ENCODE data around the gene ADM2. TPM values are rescaled to one million over a fixed set of nuclear protein-coding genes. Genes with fewer than 3 reads are reported as not detected.
A peak's percentile ranks its signal among the peaks of the same experiment; 100 is the strongest.

The ADM2 gene
- total RNA-seq, 1 experiment from 2014 or later = 3.2 TPM

GRCh38 chr22:50482107-50483074 is 1.0 kb downstream of the ADM2 start:
- peaks cover 17% of the 10 kb centered on the region for H3K27me3 ChIP-seq (ENCODE audit: control insufficient read depth, insufficient read depth, low read length)
- DNase-seq = peak; percentile 88
- peak overlapping the region; percentile 71 for H3K4me3 ChIP-seq (ENCODE audit: insufficient read depth, low read depth, low read length)
- no peaks in the 10 kb centered on the region; the same call in 1 of the 2 replicates for H3K36me3 ChIP-seq (replicated peaks; ENCODE audit: control insufficient read depth, insufficient read depth, low read length)

- Histone ChIP-seq H3K27me3 (ENCODE audit: control insufficient read depth, insufficient read depth, low read length) (peaks cover 17% of the 10 kb centered on the region), H3K4me3 (ENCODE audit: insufficient read depth, low read depth, low read length) (no peak overlapping the region), H3K36me3 (replicated peaks; ENCODE audit: control insufficient read depth, insufficient read depth, low read length) (no peaks in the 10 kb centered on the region; the same call in 1 of the 2 replicates)
- no peak for DNase-seq
These were observed 1.8 kb downstream of the ADM2 start for GRCh38 chr22:50483106-50483505.

GRCh38 chr22:50483556-50483955 is 2.2 kb downstream of the ADM2 start:
- H3K27me3 ChIP-seq (ENCODE audit: control insufficient read depth, insufficient read depth, low read length) = peaks cover 17% of the 10 kb centered on the region
- H3K36me3 ChIP-seq (replicated peaks; ENCODE audit: control insufficient read depth, insufficient read depth, low read length) = no peaks in the 10 kb centered on the region; the same call in 1 of the 2 replicates
- no peak for DNase-seq
- no peak overlapping the region for H3K4me3 ChIP-seq (ENCODE audit: insufficient read depth, low read depth, low read length)

- no peaks in the 10 kb centered on the region; the same call in 1 of the 2 replicates for H3K36me3 ChIP-seq (replicated peaks; ENCODE audit: control insufficient read depth, insufficient read depth, low read length)
- H3K4me3 ChIP-seq (ENCODE audit: insufficient read depth, low read depth, low read length) = no peak overlapping the region
- peaks cover 17% of the 10 kb centered on the region for H3K27me3 ChIP-seq (ENCODE audit: control insufficient read depth, insufficient read depth, low read length)
- no peak for DNase-seq
These were observed 2.9 kb downstream of the ADM2 start for GRCh38 chr22:50483977-50484853.

GRCh38 chr22:50485221-50486131 is 4.1 kb downstream of the ADM2 start:
- DNase-seq = no peak
- no peaks in the 10 kb centered on the region; the same call in 1 of the 2 replicates for H3K36me3 ChIP-seq (replicated peaks; ENCODE audit: control insufficient read depth, insufficient read depth, low read length)
- no peak overlapping the region for H3K4me3 ChIP-seq (ENCODE audit: insufficient read depth, low read depth, low read length)

GRCh38 chr22:50486561-50487289 is 5.4 kb downstream of the ADM2 start, which contains the start of gene MIOX:
Gene MIOX (plus strand): TSS chr22:50486859. CDS start chr22:50486898, 39 bp downstream.
- Histone ChIP-seq H3K4me3 (ENCODE audit: insufficient read depth, low read depth, low read length) (no peak within 1 kb of the TSS), H3K27me3 (ENCODE audit: control insufficient read depth, insufficient read depth, low read length) (no peaks in the 10 kb centered on the region; the same call in 1 of the 2 replicates), H3K36me3 (replicated peaks; ENCODE audit: control insufficient read depth, insufficient read depth, low read length) (no peaks in the 10 kb centered on the region; the same call in 1 of the 2 replicates)
- no peak for DNase-seq

More at GRCh38 chr22:50485221-50486131, 4.1 kb downstream of the ADM2 start:
- peaks cover 7% of the 10 kb centered on the region for H3K27me3 ChIP-seq (ENCODE audit: control insufficient read depth, insufficient read depth, low read length)

GRCh38 chr22:50487290-50488005 is 6.1 kb downstream of the ADM2 start:
- Histone ChIP-seq H3K27me3 (ENCODE audit: control insufficient read depth, insufficient read depth, low read length) (no peaks in the 10 kb centered on the region), H3K36me3 (replicated peaks; ENCODE audit: control insufficient read depth, insufficient read depth, low read length) (no peaks in the 10 kb centered on the region; the same call in 1 of the 2 replicates), H3K4me3 (ENCODE audit: insufficient read depth, low read depth, low read length) (no peak overlapping the region)
- no peak for DNase-seq

GRCh38 chr22:50488006-50488677 is 6.8 kb downstream of the ADM2 start:
- Histone ChIP-seq H3K36me3 (replicated peaks; ENCODE audit: control insufficient read depth, insufficient read depth, low read length) (no peaks in the 10 kb centered on the region), H3K27me3 (ENCODE audit: control insufficient read depth, insufficient read depth, low read length) (no peaks in the 10 kb centered on the region), H3K4me3 (ENCODE audit: insufficient read depth, low read depth, low read length) (no peak overlapping the region)
- no peak for DNase-seq

- no peak for DNase-seq
- no peak overlapping the region for H3K4me3 ChIP-seq (ENCODE audit: insufficient read depth, low read depth, low read length)
- no peaks in the 10 kb centered on the region for H3K36me3 ChIP-seq (replicated peaks; ENCODE audit: control insufficient read depth, insufficient read depth, low read length)
- H3K27me3 ChIP-seq (ENCODE audit: control insufficient read depth, insufficient read depth, low read length) = no peaks in the 10 kb centered on the region
These were observed 7.5 kb downstream of the ADM2 start for GRCh38 chr22:50488886-50489285.

GRCh38 chr22:50489363-50490243 is 8.3 kb downstream of the ADM2 start:
- Histone ChIP-seq H3K4me3 (ENCODE audit: insufficient read depth, low read depth, low read length) (no peak overlapping the region), H3K36me3 (replicated peaks; ENCODE audit: control insufficient read depth, insufficient read depth, low read length) (no peaks in the 10 kb centered on the region), H3K27me3 (ENCODE audit: control insufficient read depth, insufficient read depth, low read length) (no peaks in the 10 kb centered on the region)
- DNase-seq = peak; percentile 78

GRCh38 chr22:50490531-50491308 is 9.4 kb downstream of the ADM2 start:
- no peaks in the 10 kb centered on the region for H3K27me3 ChIP-seq (ENCODE audit: control insufficient read depth, insufficient read depth, low read length)
- no peak overlapping the region for H3K4me3 ChIP-seq (ENCODE audit: insufficient read depth, low read depth, low read length)
- no peak for DNase-seq
- H3K36me3 ChIP-seq (replicated peaks; ENCODE audit: control insufficient read depth, insufficient read depth, low read length) = no peaks in the 10 kb centered on the region

Measured in H7 (cell line).